Activated T-helper 1 cell treated with anti-CD3 and anti-CD28 coated beads, Interleukin-12 subunit alpha, Interleukin-12 subunit beta, Interleukin-2, Interleukin-4 antibody, amounts not matched to agents 30 ng/mL and 10 ng/mL and 1 ng/mL, durations not matched to agents 14 hours and 24 hours and 36 hours (primary cell): ENCODE measurements around the gene ST6GALNAC3. TPM values are rescaled to one million over a fixed set of nuclear protein-coding genes. Genes with fewer than 3 reads are reported as not detected.

Experiments
- DNase-seq: peaks from one replicate; pipeline ENCODE4 v3.0.0; 2021; ENCODE audit warnings: low spot score
- H3K27ac Mint-ChIP-seq: one replicate; pipeline ENCODE4 v1.8.0; 2021; ENCODE audit warnings: mild to moderate bottlenecking, mixed read lengths
- H3K27me3 Mint-ChIP-seq: one replicate; pipeline ENCODE4 v1.8.0; 2022; ENCODE audit warnings: mild to moderate bottlenecking, moderate library complexity, mixed read lengths; ENCODE audit not compliant: insufficient read depth
- H3K36me3 Mint-ChIP-seq: one replicate; pipeline ENCODE4 v1.8.0; 2021; ENCODE audit warnings: low read depth, mixed read lengths
- H3K4me1 Mint-ChIP-seq: one replicate; pipeline ENCODE4 v1.8.0; 2021; ENCODE audit warnings: low read depth, mixed read lengths
- H3K4me3 Mint-ChIP-seq: one replicate; pipeline ENCODE4 v1.8.0; 2021; ENCODE audit warnings: mild to moderate bottlenecking, moderate library complexity, mixed read lengths
- H3K9me3 Mint-ChIP-seq: one replicate; pipeline ENCODE4 v1.8.0; 2021; ENCODE audit warnings: mixed read lengths
- intact Hi-C: fragments of 100-400 bp; cut with micrococcal nuclease; formaldehyde crosslinking; loops from one replicate; pipeline ENCODE4 v1.15.1; 2024
- total RNA-seq: library from RNA; stranded (reverse); gene quantifications from 2 replicates; pipeline ENCODE4 v1.2.3, GENCODE V29; 2022

Gene ST6GALNAC3
- total RNA-seq, 1 donor from 2014 or later: not detected

DNA sequence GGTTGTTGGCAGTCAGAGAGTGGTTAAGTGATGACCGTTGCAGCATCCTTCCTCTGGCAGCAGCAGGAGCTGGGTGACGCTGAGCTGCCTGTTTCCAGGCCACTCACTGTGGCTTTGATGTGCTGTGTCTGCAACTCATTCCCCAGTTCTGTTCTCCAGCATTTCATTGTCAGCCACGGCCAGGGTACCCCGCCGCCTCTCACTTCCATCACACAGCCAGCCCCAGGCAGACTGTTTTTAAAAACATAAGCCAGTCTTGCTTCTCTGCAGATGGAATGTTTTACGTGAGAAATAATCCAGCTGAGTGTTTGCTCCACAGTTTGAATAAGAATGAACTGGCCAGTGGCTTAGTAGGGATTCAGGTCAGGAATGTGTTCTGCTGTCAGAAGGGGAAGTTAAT is 21.5 kb upstream of the ST6GALNAC3 start:
- Mint-ChIP-seq H3K36me3 (no peaks in the 10 kb centered on the region), H3K4me3 (no peak overlapping the region), H3K9me3 (no peaks in the 10 kb centered on the region), H3K27me3 (peaks cover 2% of the 10 kb centered on the region), H3K27ac (no peak overlapping the region), H3K4me1 (no peaks in the 10 kb centered on the region)
- intact Hi-C loops: no loop called here
- DNase-seq: no peak

DNA sequence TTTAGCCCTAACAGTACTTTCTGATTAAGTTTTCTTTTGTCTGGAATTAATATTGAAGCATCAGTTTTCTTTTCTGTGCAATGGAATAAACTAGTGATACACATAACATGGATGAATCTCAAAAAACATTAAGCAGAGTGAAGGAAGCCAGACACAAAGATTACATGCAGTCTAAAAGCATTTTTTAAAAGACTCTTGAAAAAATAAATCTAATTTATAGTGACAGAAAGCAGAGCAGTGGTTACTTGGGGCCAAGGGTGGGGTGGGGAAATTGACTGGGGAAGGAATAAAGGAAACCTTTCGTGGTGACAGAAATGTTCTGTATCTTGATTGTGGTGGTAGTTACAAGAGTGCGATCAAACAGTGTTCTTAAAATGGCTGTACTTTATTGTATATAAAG is 20.2 kb upstream of the ST6GALNAC3 start:
- no peak overlapping the region for H3K27ac Mint-ChIP-seq
- no peaks in the 10 kb centered on the region for H3K4me1 Mint-ChIP-seq

DNA sequence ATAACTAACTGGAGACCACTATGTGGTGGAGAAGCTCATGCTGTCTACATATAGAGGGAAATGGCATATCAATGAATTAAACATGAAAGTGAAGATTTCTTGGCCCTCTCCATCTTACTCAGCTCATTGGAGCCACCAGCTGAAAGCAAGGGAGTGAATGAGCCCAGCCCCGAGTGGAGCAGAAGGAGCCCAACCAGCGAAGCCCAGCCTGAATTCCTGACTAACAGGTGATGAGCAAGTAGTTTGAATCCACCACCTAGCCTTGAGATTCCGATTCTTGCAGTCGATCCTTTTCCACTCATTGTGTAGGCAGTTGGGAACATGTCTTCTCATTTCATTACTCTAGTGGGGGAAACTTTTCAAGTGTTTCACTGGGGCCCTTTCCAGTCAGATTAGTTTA is 18.6 kb upstream of the ST6GALNAC3 start:
- Mint-ChIP-seq H3K9me3 (no peaks in the 10 kb centered on the region), H3K27ac (no peak overlapping the region), H3K4me3 (no peak overlapping the region), H3K27me3 (no peaks in the 10 kb centered on the region), H3K36me3 (no peaks in the 10 kb centered on the region), H3K4me1 (no peaks in the 10 kb centered on the region)
- no peak for DNase-seq
- intact Hi-C loops: no loop called here

More for the DNA sequence above, 20.2 kb upstream of the ST6GALNAC3 start:
- DNase-seq: no peak
- Mint-ChIP-seq H3K4me3 (no peak overlapping the region), H3K36me3 (no peaks in the 10 kb centered on the region), H3K9me3 (no peaks in the 10 kb centered on the region), H3K27me3 (peaks cover 2% of the 10 kb centered on the region)
- intact Hi-C loops: no loop called here

DNA sequence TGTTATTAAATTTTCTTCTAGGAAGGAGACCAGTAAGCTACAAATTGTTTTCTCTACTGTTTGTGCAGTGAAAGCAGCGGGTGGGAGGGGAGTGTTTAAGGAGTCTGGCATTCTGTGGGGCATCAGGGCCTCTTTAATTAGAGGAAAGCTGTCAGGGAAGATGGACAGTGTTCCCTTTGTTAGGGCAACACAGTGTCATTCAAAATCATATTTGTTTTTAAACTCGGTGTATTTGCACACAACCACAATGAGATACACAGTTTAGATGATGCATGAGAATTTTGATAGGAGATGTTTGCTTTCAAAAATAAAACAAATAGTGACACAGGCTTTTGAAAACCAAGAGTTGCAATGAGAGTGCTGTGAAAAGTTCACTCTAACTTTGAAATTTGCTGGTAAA is 15.1 kb upstream of the ST6GALNAC3 start:
- H3K4me1 Mint-ChIP-seq: no peaks in the 10 kb centered on the region
- intact Hi-C loops: no loop called here
- H3K9me3 Mint-ChIP-seq: no peaks in the 10 kb centered on the region
- no peaks in the 10 kb centered on the region for H3K36me3 Mint-ChIP-seq
- DNase-seq: no peak
- no peak overlapping the region for H3K27ac Mint-ChIP-seq
- H3K27me3 Mint-ChIP-seq: no peaks in the 10 kb centered on the region
- no peak overlapping the region for H3K4me3 Mint-ChIP-seq

DNA sequence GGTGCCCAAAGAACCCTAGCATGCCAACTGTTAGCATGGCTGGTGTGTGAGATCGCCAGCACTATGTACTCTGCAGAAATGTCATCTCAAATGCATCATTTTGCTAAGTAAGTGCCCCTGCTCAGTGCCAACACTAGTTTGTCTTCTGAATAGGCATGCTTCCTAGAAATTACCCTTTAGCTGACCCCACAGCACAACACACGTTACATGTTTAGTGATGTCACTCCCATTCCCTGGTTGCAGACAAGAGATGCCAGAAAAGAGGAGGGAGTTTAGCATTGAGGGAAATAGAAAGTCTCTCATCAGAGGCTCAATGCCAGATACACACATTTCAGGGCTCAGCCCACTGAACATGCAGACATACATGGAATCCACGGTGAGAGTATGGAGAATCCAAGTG is 9.3 kb upstream of the ST6GALNAC3 start:
- Mint-ChIP-seq H3K36me3 (no peaks in the 10 kb centered on the region), H3K9me3 (no peaks in the 10 kb centered on the region), H3K4me3 (no peak overlapping the region), H3K4me1 (no peaks in the 10 kb centered on the region), H3K27ac (no peak overlapping the region), H3K27me3 (peaks cover 2% of the 10 kb centered on the region)
- intact Hi-C loops: no loop called here
- no peak for DNase-seq

DNA sequence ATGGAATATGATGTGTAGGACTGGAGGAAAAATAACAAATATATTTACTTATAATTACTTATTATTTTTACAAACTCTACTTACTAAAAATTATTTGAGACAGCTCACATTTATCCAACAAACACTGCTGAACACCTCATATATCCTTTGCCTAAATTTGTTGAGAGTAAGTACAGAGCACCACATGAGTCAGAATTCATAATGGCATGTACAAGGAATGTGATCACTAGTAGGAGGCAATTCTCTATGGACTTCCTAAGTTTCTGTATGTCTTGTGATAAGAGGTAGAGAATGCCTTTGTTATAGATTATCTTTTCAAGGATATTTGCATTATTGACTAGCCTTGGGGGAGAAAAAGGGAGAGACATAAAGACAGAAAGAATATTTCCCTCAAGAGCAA is 8.2 kb upstream of the ST6GALNAC3 start:
- no peaks in the 10 kb centered on the region for H3K4me1 Mint-ChIP-seq
- no peaks in the 10 kb centered on the region for H3K36me3 Mint-ChIP-seq
- peaks cover 7% of the 10 kb centered on the region for H3K27me3 Mint-ChIP-seq
- DNase-seq: no peak
- no peak overlapping the region for H3K27ac Mint-ChIP-seq
- H3K4me3 Mint-ChIP-seq: no peak overlapping the region
- H3K9me3 Mint-ChIP-seq: no peaks in the 10 kb centered on the region
- intact Hi-C loops: no loop called here

DNA sequence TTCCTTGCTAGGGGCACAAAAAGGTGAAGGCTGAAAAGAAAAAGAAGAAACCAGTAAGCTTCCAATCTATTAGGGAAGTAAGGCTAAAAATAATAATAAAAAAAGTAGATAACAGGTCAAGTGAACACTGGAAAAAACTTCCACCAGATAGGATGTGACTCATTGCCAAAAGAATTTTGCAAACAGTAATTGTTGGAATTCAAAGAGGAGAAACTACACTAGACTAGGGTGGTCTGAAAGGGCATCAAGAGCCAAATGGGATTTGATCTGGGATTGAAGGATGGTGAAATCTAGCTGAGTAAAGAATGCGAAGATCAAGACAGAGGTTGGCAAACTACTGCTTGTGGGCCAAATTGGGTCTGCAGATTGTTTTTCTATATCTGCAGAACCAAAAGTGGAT is 6.0 kb upstream of the ST6GALNAC3 start:
- DNase-seq: no peak
- H3K27me3 Mint-ChIP-seq: peaks cover 12% of the 10 kb centered on the region
- H3K27ac Mint-ChIP-seq: no peak overlapping the region
- no peak overlapping the region for H3K4me3 Mint-ChIP-seq
- H3K9me3 Mint-ChIP-seq: no peaks in the 10 kb centered on the region
- intact Hi-C loops: no loop called here
- no peaks in the 10 kb centered on the region for H3K4me1 Mint-ChIP-seq
- H3K36me3 Mint-ChIP-seq: no peaks in the 10 kb centered on the region

DNA sequence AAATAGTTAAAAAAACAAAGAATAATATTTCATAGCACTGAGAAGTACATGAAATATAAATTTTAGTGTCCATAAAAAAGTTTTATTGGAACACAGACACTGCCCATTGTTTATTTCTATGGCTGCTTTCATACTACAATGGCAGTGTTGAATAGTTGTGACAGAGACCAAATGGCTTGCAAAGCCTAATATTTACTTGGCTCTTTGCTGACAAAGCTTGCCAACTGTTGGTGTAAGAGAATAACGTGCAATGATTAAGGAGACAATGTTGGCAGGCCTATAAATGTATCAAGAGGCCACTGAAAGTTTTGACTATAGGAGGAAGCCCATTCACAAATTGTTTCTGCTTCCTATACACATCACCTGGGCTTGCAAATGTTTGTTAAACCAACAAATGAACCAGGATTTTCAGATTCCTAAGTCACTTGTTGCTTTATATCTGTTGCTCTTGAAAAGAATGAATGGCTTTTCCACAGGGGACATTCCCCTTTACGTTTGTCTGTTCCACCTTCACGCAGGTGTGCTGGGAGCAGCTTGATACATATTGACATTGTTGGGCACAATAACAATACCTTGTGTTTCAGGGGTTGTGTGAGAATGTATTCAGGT is 5.5 kb upstream of the ST6GALNAC3 start:
- Mint-ChIP-seq H3K4me1 (peaks cover under 1% of the 10 kb centered on the region), H3K27ac (no peak overlapping the region), H3K36me3 (no peaks in the 10 kb centered on the region), H3K27me3 (peaks cover 15% of the 10 kb centered on the region), H3K9me3 (no peaks in the 10 kb centered on the region), H3K4me3 (no peak overlapping the region)
- intact Hi-C loops: no loop called here
- DNase-seq: no peak

DNA sequence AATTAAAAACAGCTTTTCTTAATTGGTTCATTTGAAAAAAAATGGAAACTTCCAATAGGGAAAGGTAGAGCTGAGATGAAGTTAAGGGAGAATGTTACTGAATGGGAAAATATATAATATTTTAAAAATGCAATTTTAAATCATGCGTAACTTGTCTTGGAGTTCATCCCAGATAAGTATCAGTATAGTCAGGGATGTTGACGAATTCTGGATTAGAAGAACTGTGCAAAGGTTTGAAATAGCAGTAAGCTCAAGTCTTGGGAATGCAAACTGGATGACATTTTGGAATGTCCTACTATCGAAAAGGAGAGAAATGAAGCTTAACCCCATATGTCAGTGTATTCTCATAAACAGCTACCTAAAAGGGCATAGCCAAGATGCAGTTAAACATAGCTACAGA is 4.0 kb upstream of the ST6GALNAC3 start:
- Mint-ChIP-seq H3K27ac (no peak overlapping the region), H3K27me3 (peaks cover 18% of the 10 kb centered on the region)
- intact Hi-C loops: no loop called here

DNA sequence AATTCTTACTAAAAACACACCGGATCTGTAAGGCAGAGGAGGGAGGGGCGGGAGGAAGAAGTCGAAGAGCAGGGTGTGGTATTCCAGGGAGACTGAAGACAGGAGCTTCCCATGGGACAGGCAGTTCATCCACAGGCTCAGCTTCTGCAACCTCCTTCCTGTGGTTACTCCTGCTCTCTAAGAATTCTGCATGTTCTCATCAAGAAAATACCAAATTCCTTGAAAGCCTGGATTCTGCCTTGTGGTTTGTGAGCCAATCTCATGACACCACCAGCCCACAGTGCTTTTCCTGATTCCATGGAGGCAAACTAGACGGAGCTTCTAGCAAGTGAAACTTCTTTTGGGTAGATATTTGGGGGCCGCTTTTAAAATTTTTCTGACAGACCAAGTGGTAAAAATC is 1.1 kb upstream of the ST6GALNAC3 start:
- H3K9me3 Mint-ChIP-seq: no peaks in the 10 kb centered on the region
- intact Hi-C loops: no loop called here
- H3K4me3 Mint-ChIP-seq: peak overlapping the region; percentile 29
- H3K4me1 Mint-ChIP-seq: peaks cover 10% of the 10 kb centered on the region
- peaks cover 25% of the 10 kb centered on the region for H3K27me3 Mint-ChIP-seq
- no peaks in the 10 kb centered on the region for H3K36me3 Mint-ChIP-seq
- H3K27ac Mint-ChIP-seq: no peak overlapping the region
- DNase-seq: no peak

More for the DNA sequence above, 4.0 kb upstream of the ST6GALNAC3 start:
- Mint-ChIP-seq H3K36me3 (no peaks in the 10 kb centered on the region), H3K4me3 (no peak overlapping the region), H3K4me1 (peaks cover 10% of the 10 kb centered on the region), H3K9me3 (no peaks in the 10 kb centered on the region)
- DNase-seq: no peak

DNA sequence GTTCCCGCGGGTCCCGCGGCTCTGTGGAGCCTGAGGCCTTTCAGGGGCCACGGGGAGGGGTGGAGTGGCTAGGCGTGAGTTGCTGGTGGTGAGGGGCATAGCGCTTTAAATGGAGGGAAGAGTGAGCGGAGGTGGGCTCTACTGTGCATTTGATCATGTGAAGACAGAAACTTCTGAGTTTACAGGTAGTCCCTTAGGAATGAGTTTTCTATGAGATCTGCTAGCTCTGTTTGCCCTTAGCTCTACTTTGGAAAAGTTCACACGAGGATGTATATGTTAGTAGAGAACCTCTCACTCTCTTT is 593 bp downstream of the ST6GALNAC3 start:
- Mint-ChIP-seq H3K4me3 (peak overlapping the region; percentile 80), H3K36me3 (no peaks in the 10 kb centered on the region), H3K27me3 (peaks cover 25% of the 10 kb centered on the region), H3K4me1 (peaks cover 10% of the 10 kb centered on the region), H3K9me3 (no peaks in the 10 kb centered on the region), H3K27ac (no peak overlapping the region)
- no peak for DNase-seq
- intact Hi-C loops: loop anchor here (2.0 kb wide), 2 partner anchors 350 to 1144 kb away; partner anchors contain the start of genes ACADM and PIGK

DNA sequence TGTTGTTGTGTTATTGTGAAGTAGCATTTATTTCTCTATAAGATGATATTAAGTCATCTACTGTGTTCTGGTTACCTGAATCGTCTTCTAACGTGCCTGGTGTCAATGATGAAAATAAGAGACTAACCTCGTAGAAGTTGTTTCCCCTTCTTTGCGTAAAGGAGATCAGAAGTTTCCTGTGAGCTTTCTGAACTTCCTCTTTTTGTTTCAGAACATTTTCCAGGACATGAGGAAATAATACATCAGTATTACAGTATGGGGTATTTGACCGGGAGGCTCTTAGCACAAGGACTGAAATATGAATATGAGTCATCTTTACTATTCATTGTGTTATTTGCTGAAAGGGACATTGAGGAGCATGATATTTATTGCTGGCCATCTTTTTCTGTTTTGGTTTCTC is 1.3 kb downstream of the ST6GALNAC3 start:
- H3K4me1 Mint-ChIP-seq: peaks cover 10% of the 10 kb centered on the region
- H3K27ac Mint-ChIP-seq: no peak overlapping the region
- H3K27me3 Mint-ChIP-seq: peaks cover 25% of the 10 kb centered on the region
- no peak for DNase-seq
- no peaks in the 10 kb centered on the region for H3K9me3 Mint-ChIP-seq
- intact Hi-C loops: loop anchor here (2.0 kb wide), 2 partner anchors 351 to 1143 kb away; partner anchors contain the start of genes ACADM and PIGK
- H3K36me3 Mint-ChIP-seq: no peaks in the 10 kb centered on the region
- H3K4me3 Mint-ChIP-seq: peak overlapping the region; percentile 40

DNA sequence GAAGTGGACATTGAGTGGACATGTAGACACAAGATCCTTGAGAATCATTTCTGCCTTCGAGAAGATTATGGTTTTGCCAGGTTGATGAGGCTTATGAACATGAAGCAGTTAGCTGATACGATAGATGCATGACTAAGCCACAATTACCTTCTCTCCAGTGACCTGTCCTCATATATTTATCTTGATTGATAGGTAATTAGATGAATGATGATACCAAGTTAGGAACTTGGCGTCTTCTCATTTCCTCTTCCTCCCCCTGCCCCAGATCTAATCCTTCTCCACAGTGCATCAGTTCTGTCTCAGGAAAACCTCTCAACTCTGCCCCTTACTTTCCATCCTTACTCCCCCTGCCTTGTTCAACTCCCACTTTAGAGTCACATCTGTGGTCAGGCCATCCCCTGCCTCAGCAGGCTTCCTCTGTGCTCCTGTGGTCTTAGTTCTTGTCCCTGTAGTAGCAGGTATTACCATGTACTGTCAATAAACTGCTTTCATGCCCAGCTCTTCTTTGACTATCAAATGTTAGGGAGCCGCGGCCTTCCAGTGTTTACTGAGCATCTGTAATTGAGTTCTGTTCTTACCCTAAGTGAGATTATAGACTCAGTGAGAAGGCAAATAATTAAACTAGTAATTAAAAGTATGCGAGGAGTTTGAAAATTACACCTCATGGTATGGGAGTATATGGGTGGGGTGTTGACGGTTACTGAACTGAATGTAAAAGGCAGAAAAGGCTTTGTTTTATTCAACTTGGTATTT is 5.1 kb downstream of the ST6GALNAC3 start:
- no peak for DNase-seq
- Mint-ChIP-seq H3K36me3 (no peaks in the 10 kb centered on the region), H3K27ac (no peak overlapping the region), H3K9me3 (no peaks in the 10 kb centered on the region), H3K27me3 (peaks cover 13% of the 10 kb centered on the region), H3K4me3 (no peak overlapping the region), H3K4me1 (peaks cover 6% of the 10 kb centered on the region)
- intact Hi-C loops: no loop called here
